Naive thymus-derived CD4-positive, alpha-beta T cell (primary cell): ENCODE measurements around the gene ZG16B. TPM values are rescaled to one million over a fixed set of nuclear protein-coding genes. Genes with fewer than 3 reads are reported as not detected.

ENCODE experiments used
- ATAC-seq: fragments of 150-1000 bp; cut with Tn5 transposase; 2 replicates; pipeline ENCODE4 v1.10.0; 2021; ENCODE audit warnings: mild to moderate bottlenecking, moderate library complexity
- CTCF ChIA-PET: fragments of 350-600 bp; sonication (Branson Sonifier 250); formaldehyde crosslinking; loops from one replicate; lab custom pipeline; 2021; ENCODE audit warnings: antibody characterized with exemption; lab: Charles Lee
- POLR2A ChIA-PET: fragments of 350-600 bp; sonication (Branson Sonifier 250); formaldehyde crosslinking; loops from one replicate; lab custom pipeline; 2021; ENCODE audit warnings: antibody characterized with exemption, inconsistent platforms; lab: Charles Lee
- DNase-seq, 9 donors: peaks; one replicate each; pipeline versions ENCODE4 v3.0.0 to v3.0.0-alpha.2; 2020 to 2022; ENCODE audit warnings: mixed read lengths in 1 of 9
- H3K27ac ChIP-seq: one replicate; pipeline ENCODE4 v1.7.0; 2013; ENCODE audit warnings: mild to moderate bottlenecking, low read depth, low read length, moderate library complexity
- H3K27me3 ChIP-seq, 2 donors: one replicate each; pipeline ENCODE4 v1.7.0; 2013; ENCODE audit warnings: low read length in 2 of 2, mild to moderate bottlenecking in 2 of 2, moderate library complexity in 2 of 2; ENCODE audit not compliant: control insufficient read depth in 2 of 2, insufficient read depth in 2 of 2
- H3K36me3 ChIP-seq, 3 experiments: 1 replicate in 2 of 3; 2 replicates in 1 of 3; pipeline ENCODE4 v1.7.0; 2013; ENCODE audit warnings: low read length in 3 of 3, mild to moderate bottlenecking in 3 of 3, moderate library complexity in 1 of 3; ENCODE audit not compliant: insufficient read depth in 3 of 3, control insufficient read depth in 2 of 3
- H3K4me1 ChIP-seq, 2 donors: one replicate each; pipeline ENCODE4 v1.7.0; 2013; ENCODE audit warnings: low read length in 2 of 2, mild to moderate bottlenecking in 2 of 2, moderate library complexity in 1 of 2; ENCODE audit not compliant: control insufficient read depth in 2 of 2, insufficient read depth in 2 of 2
- H3K4me3 ChIP-seq: 2 replicates; pipeline ENCODE4 v1.7.0; 2013; ENCODE audit warnings: mild to moderate bottlenecking, low read length
- H3K9me3 ChIP-seq, 3 experiments: 1 replicate in 2 of 3; 2 replicates in 1 of 3; pipeline ENCODE4 v1.7.0; 2013; ENCODE audit warnings: low read length in 3 of 3; ENCODE audit not compliant: control insufficient read depth in 2 of 3
- H3K27ac Mint-ChIP-seq, 9 donors: one replicate each; pipeline ENCODE4 v1.8.0; 2020 to 2022; ENCODE audit warnings: mixed read lengths in 9 of 9, mild to moderate bottlenecking in 8 of 9, moderate library complexity in 5 of 9, inconsistent platforms in 2 of 9
- H3K27me3 Mint-ChIP-seq, 5 donors: one replicate each; pipeline ENCODE4 v1.8.0; 2021 to 2022; ENCODE audit warnings: mixed read lengths in 5 of 5, mild to moderate bottlenecking in 1 of 5
- H3K36me3 Mint-ChIP-seq, 5 donors: one replicate each; pipeline ENCODE4 v1.8.0; 2020 to 2022; ENCODE audit warnings: mixed read lengths in 5 of 5, mild to moderate bottlenecking in 3 of 5, inconsistent platforms in 1 of 5
- H3K4me1 Mint-ChIP-seq, 7 donors: one replicate each; pipeline ENCODE4 v1.8.0; 2020 to 2022; ENCODE audit warnings: mixed read lengths in 7 of 7, mild to moderate bottlenecking in 3 of 7, inconsistent platforms in 1 of 7
- H3K4me3 Mint-ChIP-seq, 10 donors: one replicate each; pipeline ENCODE4 v1.8.0; 2020 to 2022; ENCODE audit warnings: mild to moderate bottlenecking in 10 of 10, mixed read lengths in 10 of 10, moderate library complexity in 6 of 10, inconsistent platforms in 2 of 10
- H3K9me3 Mint-ChIP-seq, 11 donors: one replicate each; pipeline ENCODE4 v1.8.0; 2020 to 2022; ENCODE audit warnings: mixed read lengths in 11 of 11, mild to moderate bottlenecking in 4 of 11, inconsistent platforms in 1 of 11, moderate library complexity in 1 of 11
- intact Hi-C, 2 donors: fragments of 100-400 bp; cut with micrococcal nuclease; formaldehyde crosslinking; loops; one replicate each; pipeline ENCODE4 v1.15.1; 2023
- polyA plus RNA-seq, 2 donors: library from polyadenylated mRNA; unstranded; fragments of 300-500 nt; fragmentation: Illumina TruSeq; gene quantifications; one replicate each; pipeline ENCODE4 v1.2.3, GENCODE V29; 2021
- total RNA-seq, 6 experiments: library from RNA in 5 of 6; stranded (reverse) in 5 of 6; gene quantifications; 1 replicate in 5 of 6; 2 replicates in 1 of 6; pipeline ENCODE4 v1.2.3 and lab custom pipeline; 2021 to 2026

Gene ZG16B
- total and polyA plus RNA-seq, 7 experiments from 2014 or later, result 2.3 to 17.2 TPM; not detected in 5

- peaks cover 5 to 40% (median 28%) of the 10 kb centered on the region in 5 donors for H3K27me3 Mint-ChIP-seq
- ATAC-seq, result no peak
- H3K4me3 ChIP-seq, result no peak overlapping the region
Observed at GRCh38 chr16:2792940-2793339, 37.2 kb upstream of the ZG16B start.

GRCh38 chr16:2795395-2796143, 34.5 kb upstream of the ZG16B start:
- DNase-seq, result no peak
- intact Hi-C loops, result no loop called here
- no peak overlapping the region for H3K4me3 ChIP-seq
- no peaks in the 10 kb centered on the region for H3K9me3 Mint-ChIP-seq
- CTCF ChIA-PET, result no interaction called here
- H3K4me1 ChIP-seq, result no peaks in the 10 kb centered on the region
- POLR2A ChIA-PET, result no interaction called here
- no peaks in the 10 kb centered on the region for H3K9me3 ChIP-seq
- H3K27me3 Mint-ChIP-seq, result peaks cover 5 to 36% (median 28%) of the 10 kb centered on the region in 5 donors
- no peaks in the 10 kb centered on the region for H3K36me3 ChIP-seq
- H3K27ac ChIP-seq, result no peak overlapping the region
- no peak overlapping the region for H3K4me3 Mint-ChIP-seq
- ATAC-seq, result peak; percentile 34
- no peaks in the 10 kb centered on the region for H3K36me3 Mint-ChIP-seq
- H3K27ac Mint-ChIP-seq, result peak overlapping the region in 1 of 9 donors; percentile 34
- no peaks in the 10 kb centered on the region for H3K27me3 ChIP-seq
- H3K4me1 Mint-ChIP-seq, result no peaks in the 10 kb centered on the region

More at GRCh38 chr16:2792940-2793339, 37.2 kb upstream of the ZG16B start:
- no peaks in the 10 kb centered on the region for H3K4me1 Mint-ChIP-seq
- H3K9me3 ChIP-seq, result no peaks in the 10 kb centered on the region
- H3K9me3 Mint-ChIP-seq, result no peaks in the 10 kb centered on the region
- ChIA-PET POLR2A (no interaction called here), CTCF (no interaction called here)
- intact Hi-C loops, result no loop called here
- no peaks in the 10 kb centered on the region for H3K4me1 ChIP-seq
- no peak for DNase-seq
- H3K4me3 Mint-ChIP-seq, result no peak overlapping the region
- H3K27ac ChIP-seq, result no peak overlapping the region
- no peaks in the 10 kb centered on the region for H3K36me3 ChIP-seq
- no peak overlapping the region for H3K27ac Mint-ChIP-seq
- no peaks in the 10 kb centered on the region for H3K36me3 Mint-ChIP-seq
- H3K27me3 ChIP-seq, result no peaks in the 10 kb centered on the region

GRCh38 chr16:2798723-2799204, 31.3 kb upstream of the ZG16B start:
- H3K27me3 ChIP-seq, result no peaks in the 10 kb centered on the region
- Mint-ChIP-seq H3K4me3 (no peak overlapping the region), H3K27me3 (peaks cover 5 to 23% (median 10%) of the 10 kb centered on the region in 5 donors), H3K9me3 (peaks cover 0 to 11% (median 3%) of the 10 kb centered on the region in 11 donors), H3K36me3 (peaks cover 0 to 6% (median 0%) of the 10 kb centered on the region in 5 donors), H3K4me1 (peaks cover 0 to 2% (median 0%) of the 10 kb centered on the region in 7 donors), H3K27ac (no peak overlapping the region)
- POLR2A ChIA-PET, result no interaction called here
- H3K36me3 ChIP-seq, result no peaks in the 10 kb centered on the region
- no peak overlapping the region for H3K27ac ChIP-seq
- intact Hi-C loops, result no loop called here
- CTCF ChIA-PET, result no interaction called here
- no peak overlapping the region for H3K4me3 ChIP-seq
- DNase-seq, result no peak
- ATAC-seq, result no peak
- H3K9me3 ChIP-seq, result peaks cover 0 to 2% (median 0%) of the 10 kb centered on the region in 3 experiments
- H3K4me1 ChIP-seq, result no peaks in the 10 kb centered on the region

- intact Hi-C loops, result no loop called here
- Histone ChIP-seq H3K27ac (no peak overlapping the region), H3K36me3 (no peaks in the 10 kb centered on the region), H3K27me3 (no peaks in the 10 kb centered on the region), H3K9me3 (peaks cover 0 to 8% (median 0%) of the 10 kb centered on the region in 3 experiments), H3K4me3 (no peak overlapping the region), H3K4me1 (no peaks in the 10 kb centered on the region)
- H3K4me3 Mint-ChIP-seq, result no peak overlapping the region
- CTCF ChIA-PET, result no interaction called here
- H3K27ac Mint-ChIP-seq, result no peak overlapping the region
- ATAC-seq (no peak), DNase-seq (no peak)
- POLR2A ChIA-PET, result interaction anchor here (1.0 kb wide), 1 partner anchor 81 kb away, joined by 6 read pairs; no protein-coding TSS in a partner anchor
- peaks cover 0 to 2% (median 0%) of the 10 kb centered on the region in 7 donors for H3K4me1 Mint-ChIP-seq
- H3K36me3 Mint-ChIP-seq, result peaks cover 0 to 9% (median 0%) of the 10 kb centered on the region in 5 donors
- peaks cover 0 to 17% (median 7%) of the 10 kb centered on the region in 11 donors for H3K9me3 Mint-ChIP-seq
- peaks cover 5 to 19% (median 5%) of the 10 kb centered on the region in 5 donors for H3K27me3 Mint-ChIP-seq
Observed at GRCh38 chr16:2799205-2799858, 30.8 kb upstream of the ZG16B start.

GRCh38 chr16:2799859-2800226, 30.3 kb upstream of the ZG16B start:
- Mint-ChIP-seq H3K9me3 (peaks cover 0 to 18% (median 10%) of the 10 kb centered on the region in 11 donors), H3K4me3 (no peak overlapping the region), H3K4me1 (peaks cover 0 to 2% (median 0%) of the 10 kb centered on the region in 7 donors), H3K36me3 (peaks cover 0 to 9% (median 0%) of the 10 kb centered on the region in 5 donors), H3K27me3 (peaks cover under 1 to 14% (median 5%) of the 10 kb centered on the region in 5 donors), H3K27ac (no peak overlapping the region)
- Histone ChIP-seq H3K9me3 (peaks cover 0 to 13% (median 0%) of the 10 kb centered on the region in 3 experiments), H3K36me3 (no peaks in the 10 kb centered on the region), H3K4me1 (no peaks in the 10 kb centered on the region), H3K4me3 (no peak overlapping the region), H3K27me3 (no peaks in the 10 kb centered on the region), H3K27ac (no peak overlapping the region)
- ATAC-seq (peak; percentile 47), DNase-seq (no peak)
- ChIA-PET CTCF (interaction anchor here (0.6 kb wide), 1 partner anchor 659 kb away, joined by 4 read pairs; no protein-coding TSS in a partner anchor), POLR2A (interaction anchor here (1.0 kb wide), 1 partner anchor 82 kb away, joined by 6 read pairs; no protein-coding TSS in a partner anchor)
- intact Hi-C loops, result no loop called here

- Mint-ChIP-seq H3K4me1 (peaks cover 0 to 2% (median 0%) of the 10 kb centered on the region in 7 donors), H3K27ac (no peak overlapping the region), H3K4me3 (no peak overlapping the region), H3K36me3 (peaks cover 0 to 10% (median 0%) of the 10 kb centered on the region in 5 donors), H3K9me3 (peaks cover 0 to 20% (median 10%) of the 10 kb centered on the region in 11 donors), H3K27me3 (peaks cover 7 to 17% (median 11%) of the 10 kb centered on the region in 5 donors)
- POLR2A ChIA-PET, result interaction anchor here (0.5 to 0.7 kb wide), 2 partner anchors 55 to 1534 kb away, joined by 3 read pairs; no protein-coding TSS in a partner anchor
- intact Hi-C loops, result no loop called here
- ATAC-seq, result no peak
- H3K27me3 ChIP-seq, result no peaks in the 10 kb centered on the region
- DNase-seq, result no peak
- H3K27ac ChIP-seq, result no peak overlapping the region
- CTCF ChIA-PET, result no interaction called here
- H3K36me3 ChIP-seq, result no peaks in the 10 kb centered on the region
- peaks cover 0 to 13% (median 0%) of the 10 kb centered on the region in 3 experiments for H3K9me3 ChIP-seq
- H3K4me1 ChIP-seq, result no peaks in the 10 kb centered on the region
- no peak overlapping the region for H3K4me3 ChIP-seq
Observed at GRCh38 chr16:2803545-2804195, 26.4 kb upstream of the ZG16B start.
